HG03039 (cell line): ENCODE measurements around the gene KLHL22.
"Not testable (repeated sequence)": the region's sequence is repeated elsewhere in the genome, so short reads cannot be mapped to it uniquely, and the experiment has no call there.

Source experiments
- ATAC-seq: cut with Tn5 transposase; IDR thresholded peaks from one replicate; pipeline ENCODE4 v1.9.1; 2021; ENCODE audit warnings: mild to moderate bottlenecking, moderate library complexity; ENCODE audit not compliant: unreplicated experiment

The KLHL22 gene

GRCh38 chr22:20405291-20405930, 90.2 kb downstream of the KLHL22 start:
- ATAC-seq, result no peak

GRCh38 chr22:20404881-20405280, 90.7 kb downstream of the KLHL22 start:
- ATAC-seq, result no peak

GRCh38 chr22:20403779-20404140, 91.8 kb downstream of the KLHL22 start:
- no peak for ATAC-seq

GRCh38 chr22:20402960-20403778, 92.4 kb downstream of the KLHL22 start:
- no peak for ATAC-seq

- no peak for ATAC-seq
Observed at GRCh38 chr22:20401376-20402014, 94.1 kb downstream of the KLHL22 start.

GRCh38 chr22:20400606-20401375, 94.8 kb downstream of the KLHL22 start:
- no peak for ATAC-seq

- no peak for ATAC-seq
Observed at GRCh38 chr22:20399866-20400605, 95.6 kb downstream of the KLHL22 start.

- no peak for ATAC-seq
Observed at GRCh38 chr22:20398420-20398819, 97.2 kb downstream of the KLHL22 start.

- no peak for ATAC-seq
Observed at GRCh38 chr22:20397498-20397897, 98.1 kb downstream of the KLHL22 start.

GRCh38 chr22:20396639-20397038, 99.0 kb downstream of the KLHL22 start:
- no peak for ATAC-seq

GRCh38 chr22:20395907-20396287, 99.7 kb downstream of the KLHL22 start:
- no peak for ATAC-seq

- ATAC-seq, result no peak
Observed at GRCh38 chr22:20395181-20395906, 100.3 kb downstream of the KLHL22 start.

GRCh38 chr22:20393705-20394476, 101.7 kb downstream of the KLHL22 start, which contains the start of gene ZNF74:
ZNF74 (plus strand) TSS chr22:20394151; CDS start chr22:20394629, 478 bp downstream.
- no peak for ATAC-seq

- no peak for ATAC-seq
Observed at GRCh38 chr22:20392983-20393704, 102.5 kb downstream of the KLHL22 start.

- not testable (repeated sequence) for ATAC-seq
Observed at GRCh38 chr22:20392365-20392881, 103.2 kb downstream of the KLHL22 start.
